Retinal pigment epithelial cell (primary cell): ENCODE results near the gene TARBP1.

ENCODE experiments used
- DNase-seq: peaks from one replicate; pipeline ENCODE4 v3.0.0-alpha.2; 2010; ENCODE audit warnings: low read depth
- H3K4me3 ChIP-seq: 2 replicates; pipeline ENCODE4 v1.5.1; 2011; ENCODE audit warnings: mild to moderate bottlenecking, low read length, control low read depth, moderate library complexity
- TF ChIP-seq, protein P1 (sequence below): conservative IDR thresholded peaks from 2 replicates; pipeline ENCODE4 v1.5.1; 2011; ENCODE audit warnings: low read depth, low read length, control low read depth, inconsistent platforms

TARBP1 gene, protein sequence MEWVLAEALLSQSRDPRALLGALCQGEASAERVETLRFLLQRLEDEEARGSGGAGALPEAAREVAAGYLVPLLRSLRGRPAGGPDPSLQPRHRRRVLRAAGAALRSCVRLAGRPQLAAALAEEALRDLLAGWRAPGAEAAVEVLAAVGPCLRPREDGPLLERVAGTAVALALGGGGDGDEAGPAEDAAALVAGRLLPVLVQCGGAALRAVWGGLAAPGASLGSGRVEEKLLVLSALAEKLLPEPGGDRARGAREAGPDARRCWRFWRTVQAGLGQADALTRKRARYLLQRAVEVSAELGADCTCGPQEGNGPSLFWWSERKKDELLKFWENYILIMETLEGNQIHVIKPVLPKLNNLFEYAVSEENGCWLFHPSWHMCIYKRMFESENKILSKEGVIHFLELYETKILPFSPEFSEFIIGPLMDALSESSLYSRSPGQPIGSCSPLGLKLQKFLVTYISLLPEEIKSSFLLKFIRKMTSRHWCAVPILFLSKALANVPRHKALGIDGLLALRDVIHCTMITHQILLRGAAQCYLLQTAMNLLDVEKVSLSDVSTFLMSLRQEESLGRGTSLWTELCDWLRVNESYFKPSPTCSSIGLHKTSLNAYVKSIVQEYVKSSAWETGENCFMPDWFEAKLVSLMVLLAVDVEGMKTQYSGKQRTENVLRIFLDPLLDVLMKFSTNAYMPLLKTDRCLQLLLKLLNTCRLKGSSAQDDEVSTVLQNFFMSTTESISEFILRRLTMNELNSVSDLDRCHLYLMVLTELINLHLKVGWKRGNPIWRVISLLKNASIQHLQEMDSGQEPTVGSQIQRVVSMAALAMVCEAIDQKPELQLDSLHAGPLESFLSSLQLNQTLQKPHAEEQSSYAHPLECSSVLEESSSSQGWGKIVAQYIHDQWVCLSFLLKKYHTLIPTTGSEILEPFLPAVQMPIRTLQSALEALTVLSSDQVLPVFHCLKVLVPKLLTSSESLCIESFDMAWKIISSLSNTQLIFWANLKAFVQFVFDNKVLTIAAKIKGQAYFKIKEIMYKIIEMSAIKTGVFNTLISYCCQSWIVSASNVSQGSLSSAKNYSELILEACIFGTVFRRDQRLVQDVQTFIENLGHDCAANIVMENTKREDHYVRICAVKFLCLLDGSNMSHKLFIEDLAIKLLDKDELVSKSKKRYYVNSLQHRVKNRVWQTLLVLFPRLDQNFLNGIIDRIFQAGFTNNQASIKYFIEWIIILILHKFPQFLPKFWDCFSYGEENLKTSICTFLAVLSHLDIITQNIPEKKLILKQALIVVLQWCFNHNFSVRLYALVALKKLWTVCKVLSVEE (N-terminal part only)

DNA sequence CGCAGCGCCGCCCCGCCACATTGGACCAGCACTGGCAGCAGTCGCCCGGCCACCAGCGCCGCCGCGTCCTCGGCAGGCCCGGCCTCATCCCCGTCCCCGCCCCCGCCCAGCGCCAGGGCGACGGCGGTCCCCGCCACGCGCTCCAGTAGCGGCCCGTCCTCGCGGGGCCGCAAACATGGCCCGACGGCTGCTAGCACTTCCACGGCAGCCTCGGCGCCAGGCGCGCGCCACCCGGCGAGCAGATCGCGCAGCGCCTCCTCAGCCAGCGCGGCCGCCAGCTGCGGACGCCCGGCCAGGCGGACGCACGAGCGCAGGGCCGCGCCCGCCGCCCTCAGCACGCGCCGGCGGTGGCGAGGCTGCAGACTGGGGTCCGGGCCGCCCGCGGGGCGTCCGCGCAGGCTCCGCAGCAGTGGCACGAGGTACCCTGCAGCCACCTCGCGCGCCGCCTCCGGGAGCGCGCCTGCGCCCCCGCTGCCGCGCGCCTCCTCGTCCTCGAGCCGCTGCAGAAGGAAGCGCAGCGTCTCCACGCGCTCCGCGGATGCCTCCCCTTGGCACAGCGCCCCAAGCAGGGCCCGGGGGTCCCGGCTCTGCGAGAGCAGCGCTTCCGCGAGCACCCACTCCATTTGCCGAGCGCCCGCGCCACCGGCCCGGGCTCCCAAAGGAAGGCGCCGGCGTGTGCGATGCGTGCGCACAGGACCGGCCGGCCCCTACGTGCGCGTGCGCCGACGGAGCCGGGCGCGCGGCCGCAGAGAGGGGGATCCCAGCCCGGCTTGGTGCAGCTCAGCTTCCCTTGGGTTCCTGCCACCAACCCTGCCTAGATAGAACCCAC, at the start of gene TARBP1:
TSS of gene TARBP1 (minus strand) at position 699 of the 829 bp plus-strand sequence. CDS start at position 623, 76 bp downstream.
- peak; percentile 30 for DNase-seq
- H3K4me3 ChIP-seq, result peak within 1 kb of the TSS; percentile 81
- TF ChIP-seq, protein P1, sequence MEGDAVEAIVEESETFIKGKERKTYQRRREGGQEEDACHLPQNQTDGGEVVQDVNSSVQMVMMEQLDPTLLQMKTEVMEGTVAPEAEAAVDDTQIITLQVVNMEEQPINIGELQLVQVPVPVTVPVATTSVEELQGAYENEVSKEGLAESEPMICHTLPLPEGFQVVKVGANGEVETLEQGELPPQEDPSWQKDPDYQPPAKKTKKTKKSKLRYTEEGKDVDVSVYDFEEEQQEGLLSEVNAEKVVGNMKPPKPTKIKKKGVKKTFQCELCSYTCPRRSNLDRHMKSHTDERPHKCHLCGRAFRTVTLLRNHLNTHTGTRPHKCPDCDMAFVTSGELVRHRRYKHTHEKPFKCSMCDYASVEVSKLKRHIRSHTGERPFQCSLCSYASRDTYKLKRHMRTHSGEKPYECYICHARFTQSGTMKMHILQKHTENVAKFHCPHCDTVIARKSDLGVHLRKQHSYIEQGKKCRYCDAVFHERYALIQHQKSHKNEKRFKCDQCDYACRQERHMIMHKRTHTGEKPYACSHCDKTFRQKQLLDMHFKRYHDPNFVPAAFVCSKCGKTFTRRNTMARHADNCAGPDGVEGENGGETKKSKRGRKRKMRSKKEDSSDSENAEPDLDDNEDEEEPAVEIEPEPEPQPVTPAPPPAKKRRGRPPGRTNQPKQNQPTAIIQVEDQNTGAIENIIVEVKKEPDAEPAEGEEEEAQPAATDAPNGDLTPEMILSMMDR, result no peak

DNA sequence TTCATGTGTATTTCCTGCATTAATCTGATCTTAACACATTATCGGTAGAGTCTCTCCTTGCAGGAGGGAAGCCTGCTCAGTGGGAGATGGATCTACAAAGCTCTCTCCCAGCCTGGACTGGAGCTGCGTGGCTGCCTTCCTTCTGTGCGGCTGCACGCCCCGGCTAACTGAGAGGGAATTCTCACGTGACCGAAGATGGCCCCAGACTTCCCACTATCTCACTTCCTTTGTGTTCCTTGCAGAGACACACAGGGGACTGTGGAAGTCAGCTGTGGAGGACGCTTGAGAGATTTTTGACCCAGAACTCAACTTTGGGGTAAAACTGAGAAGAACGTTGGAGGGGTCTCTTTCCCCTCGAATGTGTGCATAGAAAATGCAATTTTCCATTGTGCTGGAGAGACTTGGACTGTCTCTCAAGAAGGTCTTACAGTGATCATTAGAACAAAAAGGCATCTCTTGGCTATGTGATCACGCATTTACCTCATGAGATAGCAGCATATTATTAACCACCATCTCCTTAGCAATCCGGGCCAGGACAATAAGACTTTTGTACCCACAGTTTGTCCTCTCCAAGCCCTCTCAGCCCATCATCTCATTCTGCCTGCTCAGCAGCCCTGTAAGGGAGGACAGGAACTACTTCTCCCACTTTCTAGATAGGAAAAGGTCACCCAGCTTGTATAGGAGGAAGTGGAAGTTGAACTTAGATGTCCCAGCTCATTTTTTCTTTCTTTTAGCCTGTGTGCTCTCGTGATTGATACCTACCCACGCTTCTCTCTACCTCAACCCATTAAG, 49.3 kb upstream of the TARBP1 start:
- H3K4me3 ChIP-seq, result no peak overlapping the region
- DNase-seq, result no peak
- TF ChIP-seq, protein P1, result no peak

DNA sequence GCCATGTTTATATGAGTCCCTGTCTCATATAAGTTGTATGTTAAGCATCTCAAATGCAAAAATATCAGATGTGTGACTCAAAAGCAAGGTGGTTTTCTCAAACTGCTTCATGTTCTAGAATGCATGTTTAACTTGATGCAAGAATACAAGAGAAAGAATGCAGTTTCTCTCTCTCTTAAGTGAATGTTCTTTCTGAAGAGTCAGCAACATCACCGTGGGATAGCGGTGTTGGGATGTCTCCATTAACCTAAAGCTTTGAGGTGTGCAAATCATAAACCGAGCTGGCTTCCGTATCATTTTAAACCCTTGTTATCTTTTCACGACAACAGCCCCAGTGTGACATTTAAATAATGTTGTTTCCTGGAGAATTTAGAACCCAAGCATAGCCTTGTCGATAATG, 48.4 kb upstream of the TARBP1 start:
- TF ChIP-seq, protein P1, result no peak
- no peak overlapping the region for H3K4me3 ChIP-seq
- DNase-seq, result no peak

DNA sequence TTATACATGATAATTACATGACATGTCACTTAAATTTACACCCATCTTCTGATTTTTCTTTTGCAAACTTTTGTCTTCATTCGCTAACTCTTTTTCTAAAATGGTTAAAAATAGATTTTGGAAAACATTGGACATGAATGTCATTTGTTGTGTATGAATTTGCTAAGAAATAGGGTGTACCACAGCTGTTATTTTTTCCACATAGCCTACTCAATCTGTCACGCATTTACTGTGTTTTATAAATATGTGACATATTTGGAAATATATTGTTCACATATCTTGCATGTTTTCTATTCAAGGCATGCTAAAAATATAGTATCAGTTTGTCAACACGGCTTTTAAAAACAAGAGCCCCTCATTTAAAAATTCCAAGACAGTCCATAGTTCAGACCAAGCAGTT, 47.9 kb upstream of the TARBP1 start:
- no peak for DNase-seq
- H3K4me3 ChIP-seq, result no peak overlapping the region
- TF ChIP-seq, protein P1, result no peak

DNA sequence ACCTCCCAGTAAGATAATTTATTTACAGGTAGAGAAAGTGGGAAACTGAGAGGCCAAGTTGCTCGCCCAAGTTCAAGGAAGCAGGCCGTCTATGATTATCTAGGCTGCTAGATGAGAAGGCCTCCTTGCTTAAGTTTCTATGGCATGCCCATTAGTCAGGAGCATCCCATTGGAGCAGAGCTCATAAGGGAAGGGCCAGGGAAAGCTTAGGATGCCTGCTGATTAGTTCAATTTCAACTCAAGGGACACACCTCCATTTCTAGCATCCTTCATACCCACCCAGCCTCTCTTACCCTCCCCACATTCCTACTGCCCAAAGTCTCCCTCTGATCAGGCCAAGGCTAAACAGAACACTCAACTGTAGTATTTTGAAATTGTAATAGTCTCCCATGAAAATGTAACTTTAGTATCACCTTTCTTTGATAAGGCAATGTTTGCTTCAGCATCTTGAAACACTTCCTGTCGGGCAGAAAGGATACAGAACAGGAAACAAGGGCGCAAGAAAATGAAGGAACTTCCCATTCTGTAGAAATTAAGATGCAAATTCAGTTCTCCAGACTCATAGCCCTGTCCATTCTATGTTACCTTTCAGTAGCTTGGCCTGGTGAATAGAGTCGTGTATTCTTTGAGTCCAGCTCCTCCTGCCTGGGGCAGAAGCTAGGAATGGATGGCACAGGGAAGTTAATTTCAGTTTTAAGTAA, 46.3 kb upstream of the TARBP1 start:
- TF ChIP-seq, protein P1, result no peak
- DNase-seq, result no peak
- no peak overlapping the region for H3K4me3 ChIP-seq
